Measurements from ENCODE around the gene ST3GAL5.

Gene ST3GAL5

GRCh38 chr2:85864654-85865053, 24.1 kb downstream of the ST3GAL5 start:
- FAIRE-seq = no peak

GRCh38 chr2:85862426-85862825, 26.4 kb downstream of the ST3GAL5 start:
- FAIRE-seq = no peak

- peak; percentile 32 for FAIRE-seq
Observed at GRCh38 chr2:85861650-85862049, 27.1 kb downstream of the ST3GAL5 start.

GRCh38 chr2:85861180-85861579, 27.6 kb downstream of the ST3GAL5 start:
- FAIRE-seq = no peak

- FAIRE-seq = no peak
Observed at GRCh38 chr2:85858841-85859240, 29.9 kb downstream of the ST3GAL5 start.

- FAIRE-seq = no peak
Observed at GRCh38 chr2:85854897-85855296, 33.9 kb downstream of the ST3GAL5 start.

- no peak for FAIRE-seq
Observed at GRCh38 chr2:85854166-85854509, 34.7 kb downstream of the ST3GAL5 start.

- no peak for FAIRE-seq
Observed at GRCh38 chr2:85853499-85854165, 35.2 kb downstream of the ST3GAL5 start.

GRCh38 chr2:85852937-85853498, 35.8 kb downstream of the ST3GAL5 start:
- no peak for FAIRE-seq

- no peak for FAIRE-seq
Observed at GRCh38 chr2:85852152-85852840, 36.5 kb downstream of the ST3GAL5 start.

- no peak for FAIRE-seq
Observed at GRCh38 chr2:85851253-85852151, 37.3 kb downstream of the ST3GAL5 start.

GRCh38 chr2:85850451-85850850, 38.3 kb downstream of the ST3GAL5 start:
- no peak for FAIRE-seq

- no peak for FAIRE-seq
Observed at GRCh38 chr2:85847051-85847588, 41.7 kb downstream of the ST3GAL5 start.

GRCh38 chr2:85846411-85846810, 42.4 kb downstream of the ST3GAL5 start:
- FAIRE-seq = no peak

- no peak for FAIRE-seq
Observed at GRCh38 chr2:85844486-85844885, 44.3 kb downstream of the ST3GAL5 start.

- FAIRE-seq = no peak
Observed at GRCh38 chr2:85843543-85843942, 45.2 kb downstream of the ST3GAL5 start.

GRCh38 chr2:85840091-85840490, 48.7 kb downstream of the ST3GAL5 start:
- no peak for FAIRE-seq

- FAIRE-seq = no peak
Observed at GRCh38 chr2:85839461-85839860, 49.3 kb downstream of the ST3GAL5 start.

GRCh38 chr2:85838641-85839040, 50.1 kb downstream of the ST3GAL5 start:
- no peak for FAIRE-seq

GRCh38 chr2:85838181-85838580, 50.6 kb downstream of the ST3GAL5 start:
- no peak for FAIRE-seq

GRCh38 chr2:85834466-85834865, 54.3 kb downstream of the ST3GAL5 start:
- FAIRE-seq = no peak

- FAIRE-seq = no peak
Observed at GRCh38 chr2:85831735-85832134, 57.1 kb downstream of the ST3GAL5 start.

- FAIRE-seq = no peak
Observed at GRCh38 chr2:85830645-85831044, 58.1 kb downstream of the ST3GAL5 start.
